Dedifferentiated amniotic fluid mesenchymal stem cell (primary cell): ENCODE data around the gene FBXL17.

Experiments
- DNase-seq: peaks from one replicate; pipeline ENCODE4 v3.0.0-alpha.2; 2016; ENCODE audit errors: extremely low spot score

The FBXL17 gene

DNA sequence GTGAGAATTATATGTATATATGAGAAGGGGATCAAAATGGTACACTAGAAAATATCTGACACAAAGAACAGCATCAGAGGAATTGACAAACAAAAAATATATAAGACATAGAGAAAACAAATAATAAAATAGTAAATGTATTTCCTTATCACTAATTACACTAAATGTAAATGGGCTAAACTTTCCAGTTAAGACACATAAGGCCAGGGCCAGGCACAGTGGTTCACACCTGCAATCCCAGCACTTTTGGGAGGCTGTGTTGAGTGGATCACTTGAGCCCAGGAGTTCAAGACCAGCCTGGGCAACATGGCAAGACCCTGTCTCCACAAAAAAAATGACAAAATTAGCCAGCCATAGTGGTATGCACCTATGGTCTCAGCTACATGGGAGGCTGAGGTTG is 8.5 kb downstream of the FBXL17 start:
- DNase-seq: no peak

DNA sequence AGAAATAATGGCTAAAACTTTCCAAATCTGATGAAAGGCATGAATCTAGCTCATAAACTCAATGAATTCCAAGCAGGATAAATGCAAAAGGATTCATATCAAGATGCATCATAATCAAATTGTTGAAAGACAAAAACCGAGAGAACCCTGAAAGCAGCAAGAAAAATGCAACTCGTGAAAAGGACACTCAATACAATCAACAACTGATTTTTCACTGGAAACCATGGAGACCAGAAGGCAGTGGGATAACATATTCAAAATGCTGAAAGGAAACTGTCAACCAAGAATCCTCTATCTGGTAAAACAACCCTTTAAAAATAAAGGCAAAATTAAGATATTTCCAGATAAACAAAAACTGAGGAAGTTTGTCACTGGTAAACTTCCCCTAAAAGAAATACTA is 9.5 kb downstream of the FBXL17 start:
- no peak for DNase-seq

DNA sequence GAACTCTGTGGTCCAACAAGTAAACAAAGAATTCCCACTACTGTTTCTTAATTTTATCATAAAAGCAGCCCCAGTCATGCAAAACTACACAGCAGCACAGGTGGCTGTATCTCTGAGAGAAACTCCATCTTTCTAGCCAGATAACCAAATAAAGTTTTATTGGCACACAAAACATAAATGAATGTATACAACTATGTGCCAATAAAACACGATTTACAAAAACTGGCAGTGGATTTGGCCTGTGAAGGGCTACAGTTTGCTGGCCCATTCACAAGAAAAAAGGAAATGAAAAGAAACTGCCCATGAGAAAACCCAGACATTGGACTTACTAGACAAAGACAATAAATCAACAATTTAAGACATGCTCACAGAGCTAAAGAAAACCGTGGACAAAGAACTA is 10.6 kb downstream of the FBXL17 start:
- DNase-seq: no peak

DNA sequence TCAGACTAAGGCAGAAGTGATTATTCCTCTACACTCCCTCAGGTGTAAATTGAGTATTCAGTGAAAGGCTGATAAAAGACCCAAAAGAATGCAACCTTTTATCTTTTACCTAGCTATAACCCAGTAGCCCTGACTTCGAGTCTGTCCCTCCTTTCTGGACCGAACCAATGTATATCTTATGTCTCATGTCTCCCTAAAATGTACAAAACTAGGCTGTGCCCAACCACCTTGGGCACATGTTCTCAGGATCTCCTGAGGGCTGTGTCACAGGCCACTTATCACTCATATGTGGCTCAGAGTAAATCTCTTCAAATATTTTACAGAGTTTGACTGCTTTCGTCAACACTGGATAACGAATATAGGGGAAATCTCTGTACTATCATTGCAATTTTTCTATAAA is 12.7 kb downstream of the FBXL17 start:
- no peak for DNase-seq

DNA sequence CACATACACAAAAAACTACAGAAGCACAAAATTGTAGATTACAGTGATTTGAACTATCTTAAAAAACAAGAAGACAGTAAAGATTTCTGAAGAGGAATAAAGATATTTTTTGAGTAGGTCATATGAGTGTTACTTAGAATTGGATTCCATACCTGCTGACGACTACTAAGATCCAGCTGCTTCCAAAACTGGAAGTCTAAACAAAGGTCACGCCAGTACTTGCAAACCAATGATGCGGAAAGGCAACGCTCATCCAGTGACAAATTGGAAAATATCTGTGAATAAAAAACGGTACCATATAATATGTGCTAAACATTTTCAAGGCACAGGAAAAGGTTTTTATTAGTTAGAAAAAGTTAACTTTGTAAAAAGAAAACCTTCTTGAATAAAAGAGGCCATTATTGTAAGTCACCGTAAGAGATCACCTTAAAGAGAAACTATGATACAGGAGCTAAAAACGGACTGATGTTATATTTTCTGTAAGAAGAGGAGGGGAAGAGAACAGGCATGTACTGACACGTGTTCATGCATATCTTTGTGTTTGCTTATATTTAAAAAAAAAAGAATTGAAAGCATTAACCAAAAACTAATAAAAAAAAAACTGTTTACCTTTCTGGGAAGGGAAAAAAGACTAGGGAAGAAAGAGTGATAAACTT is 14.1 kb downstream of the FBXL17 start:
- no peak for DNase-seq

DNA sequence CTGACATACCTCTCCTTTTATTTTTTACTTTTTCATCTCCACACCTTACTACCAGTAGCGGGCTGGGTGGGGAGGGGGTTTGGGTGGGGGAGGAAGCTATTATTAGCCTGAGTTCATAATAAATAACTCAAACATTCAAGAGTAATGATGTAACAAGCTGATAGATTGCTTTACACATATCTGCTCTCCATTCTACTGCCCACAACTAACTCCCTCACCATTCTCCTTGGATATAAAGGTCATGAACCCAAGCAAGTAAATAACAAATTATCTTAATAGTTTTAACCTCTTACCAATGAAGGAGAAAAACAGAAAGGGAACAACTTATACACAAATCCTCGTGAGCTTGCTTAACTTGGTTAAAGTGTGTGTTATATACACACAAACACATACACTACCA is 15.4 kb downstream of the FBXL17 start:
- no peak for DNase-seq

DNA sequence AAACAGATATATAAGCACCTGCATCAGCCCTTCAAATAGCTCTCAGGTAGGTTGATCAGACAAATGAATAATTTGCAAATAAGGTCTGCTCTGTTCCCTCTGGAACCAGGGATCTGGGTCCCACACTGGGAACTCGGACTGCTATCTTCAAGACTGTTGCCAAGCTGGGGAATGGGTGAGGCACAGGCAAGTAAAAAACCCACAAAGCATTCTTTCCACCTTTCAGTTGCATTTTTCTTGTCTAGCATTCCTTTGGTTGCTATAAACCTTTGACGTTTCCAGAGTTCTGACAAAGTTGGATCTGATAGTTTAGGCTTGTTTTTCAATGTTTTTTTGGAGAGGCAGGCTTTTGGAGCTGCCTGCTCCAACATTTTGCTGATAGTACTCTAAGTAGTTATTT is 20.1 kb downstream of the FBXL17 start:
- DNase-seq: no peak

DNA sequence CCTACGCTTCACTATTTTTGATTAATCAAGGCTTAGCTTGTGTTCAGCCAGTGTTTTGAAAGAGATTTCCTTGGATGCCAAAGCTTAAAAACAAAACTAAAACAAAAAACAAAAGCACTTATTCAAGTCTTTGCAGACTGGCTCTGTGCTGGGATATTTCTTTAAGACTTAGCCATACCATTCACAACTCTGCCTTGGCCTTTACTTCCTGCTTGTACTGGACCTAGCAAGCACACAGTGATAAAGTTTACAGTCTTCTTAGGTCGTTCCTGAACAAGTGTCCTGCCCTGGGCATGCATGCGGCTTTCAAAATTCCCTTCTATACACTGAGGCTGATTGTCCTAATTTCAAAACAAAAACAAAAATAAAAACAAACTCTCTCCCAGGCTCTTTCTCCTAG is 20.7 kb downstream of the FBXL17 start:
- DNase-seq: no peak

DNA sequence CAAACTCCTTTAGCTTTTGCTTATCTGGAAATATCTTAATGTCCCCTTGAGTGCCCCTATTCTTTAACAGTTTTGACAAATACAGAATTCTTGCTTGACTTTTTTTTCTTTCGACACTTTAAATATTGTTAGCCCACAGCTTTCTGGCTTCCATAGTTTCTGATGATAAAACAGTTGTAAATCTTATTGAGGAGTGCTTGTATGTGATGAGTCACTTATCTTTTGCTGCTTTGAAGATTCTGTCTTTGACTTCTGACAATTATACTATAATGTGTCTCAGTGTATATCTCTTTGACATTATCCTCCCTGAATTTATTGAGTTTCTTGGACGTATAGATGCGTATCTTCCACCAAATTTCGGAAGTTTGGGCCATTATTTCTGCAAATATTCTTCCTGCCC is 21.6 kb downstream of the FBXL17 start:
- no peak for DNase-seq

DNA sequence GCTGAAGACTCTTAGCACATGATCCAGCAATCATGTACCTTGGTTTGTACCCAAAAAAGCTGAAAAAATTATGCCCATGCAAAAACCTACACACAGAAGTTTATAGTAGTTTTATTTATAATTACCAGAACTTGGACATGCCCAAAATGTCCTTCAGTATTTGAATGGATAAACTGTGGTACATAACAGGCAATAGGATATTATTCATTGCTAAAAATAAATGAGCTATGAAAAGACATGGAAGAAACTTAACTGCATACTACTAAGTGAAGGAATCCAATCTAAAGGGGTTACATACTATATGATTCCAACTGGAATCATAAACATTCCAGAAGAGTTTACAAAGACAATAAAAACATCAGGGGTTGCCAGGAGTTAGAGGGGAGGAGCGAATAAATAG is 25.6 kb downstream of the FBXL17 start:
- DNase-seq: no peak

DNA sequence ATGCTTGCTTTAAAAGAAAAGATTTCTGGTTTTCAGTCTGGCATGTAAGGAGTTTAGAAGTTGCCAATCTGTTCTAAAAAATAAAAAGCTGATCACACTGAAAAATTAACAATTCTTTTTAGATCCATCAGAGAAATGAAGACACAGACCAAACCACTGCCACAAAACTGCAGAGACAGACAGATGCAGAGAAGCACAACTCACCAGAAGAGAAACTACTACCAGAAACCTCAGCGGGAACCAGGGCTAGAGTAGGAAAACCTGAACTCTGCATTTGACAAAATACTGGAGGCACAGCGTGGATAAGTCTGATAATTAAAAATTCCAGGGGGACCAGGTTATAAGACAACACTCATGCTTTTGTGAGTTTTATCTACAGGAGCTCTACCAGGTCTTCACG is 28.8 kb downstream of the FBXL17 start:
- DNase-seq: no peak

DNA sequence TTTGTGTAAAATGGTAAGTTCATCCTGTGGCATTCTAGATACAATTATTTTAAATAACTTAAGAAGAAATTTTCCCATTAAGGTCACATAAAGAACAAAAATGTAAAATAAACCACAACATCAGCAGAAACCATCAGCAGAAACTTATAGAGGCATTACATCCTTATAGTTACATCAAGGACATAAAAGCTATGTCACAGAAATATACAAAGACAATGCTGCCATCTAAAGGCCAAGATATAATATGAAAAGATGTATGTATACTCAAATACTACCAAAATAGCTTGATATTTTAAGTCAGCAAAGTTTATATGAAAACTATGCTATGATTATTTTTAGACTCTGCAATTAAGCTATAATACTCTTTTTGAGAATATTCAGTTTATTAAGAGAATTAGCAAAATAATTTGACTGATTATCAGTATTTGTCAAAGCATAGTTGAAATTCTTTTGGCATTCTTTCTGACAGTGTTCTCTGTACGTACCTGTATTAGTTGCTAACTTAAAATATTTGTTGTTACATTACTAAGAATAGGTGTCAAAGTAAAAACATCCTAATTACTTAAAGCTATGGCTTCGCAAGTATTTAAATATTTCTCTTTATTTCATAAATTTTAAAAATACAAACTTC is 36.2 kb downstream of the FBXL17 start:
- DNase-seq: peak; percentile 75

DNA sequence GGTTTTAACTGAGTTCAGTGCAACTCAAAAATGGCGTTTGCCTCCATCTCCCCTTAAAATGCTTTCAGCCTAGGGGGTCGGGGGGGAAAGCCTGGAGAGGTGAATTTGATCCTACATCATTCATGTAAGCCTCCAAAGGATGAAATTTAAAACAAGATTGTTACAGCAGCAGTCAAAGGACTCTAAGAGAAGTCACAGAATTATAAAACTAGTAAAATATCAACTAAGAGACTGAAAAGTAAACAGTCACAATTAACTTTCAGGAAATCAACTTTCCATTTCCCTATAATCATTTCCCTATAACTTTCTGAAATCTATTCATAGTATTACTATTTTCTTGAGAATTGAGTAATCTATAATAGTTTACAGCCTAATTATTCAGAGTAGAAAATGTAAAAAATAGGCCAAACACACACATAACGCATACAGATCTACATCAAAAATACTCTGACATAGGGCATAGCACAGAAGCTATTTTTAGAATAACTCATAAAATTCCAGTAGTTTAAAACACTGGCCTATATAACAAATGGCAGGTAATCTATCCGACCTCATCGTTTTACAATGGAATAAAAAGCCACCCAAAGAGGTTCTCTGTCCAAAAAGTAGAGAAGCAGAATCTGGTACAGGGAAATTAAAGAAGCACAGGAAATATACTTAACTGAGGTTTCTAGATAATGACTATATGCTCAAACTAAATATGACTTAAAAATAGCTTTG is 37.6 kb downstream of the FBXL17 start:
- no peak for DNase-seq

DNA sequence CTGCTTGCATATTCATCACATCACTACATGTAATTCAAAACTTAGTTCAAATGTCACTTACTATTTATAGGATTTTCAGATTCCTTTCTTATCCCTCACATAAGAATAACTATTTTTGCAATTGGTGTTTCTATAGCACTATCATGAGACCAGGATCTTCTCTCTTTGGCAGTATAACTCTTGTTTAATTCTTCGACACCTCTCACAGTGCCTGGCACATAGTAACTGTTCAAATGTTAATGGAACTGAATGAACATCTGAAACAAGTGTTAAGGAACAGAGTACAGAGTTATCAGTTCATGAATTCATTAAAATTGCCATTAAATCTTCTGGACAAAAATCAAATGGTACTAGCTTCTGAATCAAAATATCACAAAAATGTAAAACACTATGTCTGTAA is 40.0 kb downstream of the FBXL17 start:
- DNase-seq: no peak

DNA sequence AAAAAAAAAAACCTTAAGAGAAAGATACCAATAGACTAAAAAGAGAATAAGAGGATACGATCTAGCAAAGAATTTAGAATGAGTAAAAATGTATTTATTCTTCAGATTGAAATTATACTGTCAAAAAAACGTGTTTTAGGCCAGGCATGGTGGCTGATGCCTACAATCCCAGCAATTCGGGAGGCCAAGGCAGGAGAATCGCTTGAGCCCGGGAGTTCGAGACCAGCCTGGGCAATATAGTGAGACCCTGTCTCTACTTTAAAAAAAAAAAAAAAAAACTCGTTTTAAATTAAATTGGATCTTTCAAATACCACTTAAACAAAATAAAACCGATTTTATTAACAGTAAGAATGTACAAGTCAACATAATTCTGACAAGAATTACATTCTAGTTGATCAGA is 41.8 kb downstream of the FBXL17 start:
- DNase-seq: no peak

DNA sequence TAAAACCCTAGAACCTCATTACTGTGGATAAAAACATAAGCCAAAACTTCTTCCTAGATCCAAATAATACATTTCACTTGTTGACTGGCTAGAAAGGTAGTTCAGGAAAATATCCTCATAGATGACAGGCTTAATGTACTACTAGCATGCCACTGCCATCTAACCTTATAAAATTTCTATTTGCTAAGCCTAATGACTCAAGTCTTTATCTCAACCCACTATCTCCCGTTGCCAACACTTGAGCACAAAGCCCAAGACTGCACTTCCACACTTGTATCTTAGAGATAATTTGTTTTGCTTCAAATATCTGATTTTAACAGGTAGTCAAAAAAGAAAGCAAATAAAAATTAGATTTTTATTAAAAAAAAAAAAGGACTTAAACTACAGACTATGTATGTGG is 42.7 kb downstream of the FBXL17 start:
- DNase-seq: no peak

DNA sequence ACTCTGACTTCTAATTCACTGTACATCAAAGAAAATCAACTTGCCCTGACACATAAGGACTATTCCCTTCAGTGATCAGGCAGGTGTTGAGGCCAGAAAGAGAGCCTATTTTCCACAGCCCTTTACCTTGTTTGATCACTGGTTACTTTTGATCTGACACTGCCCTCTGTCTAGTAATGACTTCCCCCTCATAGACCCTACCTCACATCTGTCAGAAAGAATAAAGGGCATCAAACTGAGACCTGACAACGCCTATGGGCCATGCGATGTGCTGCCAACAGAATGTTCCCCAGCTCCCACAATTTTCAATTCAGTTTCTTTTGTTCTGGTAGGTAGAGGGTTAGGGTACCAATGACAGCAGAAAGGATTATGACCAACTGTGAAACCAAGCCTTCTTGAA is 47.7 kb downstream of the FBXL17 start:
- DNase-seq: no peak

DNA sequence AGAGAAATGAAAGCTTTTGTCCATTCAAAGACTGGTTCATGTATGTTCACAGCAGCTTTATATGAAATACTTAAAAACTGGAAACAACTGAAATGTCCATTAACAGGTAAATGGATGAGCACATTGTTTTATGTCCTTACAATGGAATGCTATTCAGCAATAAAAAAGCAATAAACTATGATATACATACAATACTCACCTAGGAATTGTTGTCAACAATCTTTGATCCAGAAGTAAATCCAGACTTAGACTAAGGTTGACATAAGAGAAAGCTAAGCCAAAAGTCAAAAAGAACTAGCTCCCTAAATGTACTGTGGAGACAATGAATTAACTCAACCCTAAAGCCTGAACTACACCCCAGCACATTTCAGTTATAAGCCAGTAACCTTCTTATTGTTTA is 54.9 kb downstream of the FBXL17 start:
- DNase-seq: no peak

DNA sequence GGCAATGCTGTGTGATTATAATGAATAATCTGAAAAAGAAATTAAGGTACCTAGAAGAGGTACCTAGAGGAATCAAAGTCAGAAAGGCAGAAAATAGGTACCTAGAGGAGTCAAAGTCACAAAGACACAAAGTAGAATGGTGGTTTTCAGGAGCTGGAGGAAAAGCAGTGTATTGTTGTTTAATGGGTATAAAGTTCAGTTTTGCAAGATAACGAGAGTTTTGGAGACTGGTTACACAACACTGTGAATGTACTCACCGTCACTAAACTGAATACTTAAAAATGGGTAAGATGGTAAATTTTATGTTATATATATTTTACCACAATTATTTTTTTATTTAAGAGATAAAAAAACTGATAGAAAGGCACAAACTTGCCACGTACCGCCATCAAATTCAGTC is 57.0 kb downstream of the FBXL17 start:
- no peak for DNase-seq

DNA sequence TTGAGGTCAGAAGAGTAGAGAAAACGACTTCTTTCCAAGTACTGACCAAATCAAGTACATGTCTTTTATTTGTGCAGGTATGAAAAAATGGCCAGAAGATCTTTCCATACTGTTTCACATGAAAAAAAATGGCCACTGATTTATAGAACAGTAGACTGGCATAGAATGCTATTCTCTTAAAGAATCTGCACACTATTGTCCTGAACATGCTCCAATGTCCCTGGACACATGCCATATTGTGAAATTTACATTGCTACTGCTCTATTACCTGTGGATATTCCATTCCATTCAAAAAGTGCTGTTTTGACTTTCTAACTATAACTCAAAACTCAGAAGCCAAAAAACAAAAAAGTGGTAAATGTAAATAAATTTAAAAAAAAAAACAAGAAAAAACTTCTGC is 60.6 kb downstream of the FBXL17 start:
- no peak for DNase-seq

DNA sequence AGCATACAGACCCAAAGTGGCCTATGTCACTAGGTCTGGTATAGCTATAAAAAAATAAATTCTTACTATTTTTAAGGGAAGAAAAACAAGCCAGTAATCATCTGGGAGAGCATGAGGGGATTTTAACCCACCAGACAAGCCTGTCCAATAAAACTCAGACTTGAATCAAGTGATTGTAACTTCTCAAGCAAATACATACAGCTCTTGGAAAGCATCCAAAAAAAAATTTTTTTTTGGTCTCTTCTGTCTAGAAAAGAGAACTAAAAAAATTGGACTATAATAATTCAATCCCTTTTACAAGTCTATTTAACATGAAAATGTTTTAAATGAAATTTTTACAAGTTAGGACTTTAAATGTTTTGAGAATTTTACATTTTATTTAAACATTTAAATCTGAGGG is 61.7 kb downstream of the FBXL17 start:
- DNase-seq: no peak

DNA sequence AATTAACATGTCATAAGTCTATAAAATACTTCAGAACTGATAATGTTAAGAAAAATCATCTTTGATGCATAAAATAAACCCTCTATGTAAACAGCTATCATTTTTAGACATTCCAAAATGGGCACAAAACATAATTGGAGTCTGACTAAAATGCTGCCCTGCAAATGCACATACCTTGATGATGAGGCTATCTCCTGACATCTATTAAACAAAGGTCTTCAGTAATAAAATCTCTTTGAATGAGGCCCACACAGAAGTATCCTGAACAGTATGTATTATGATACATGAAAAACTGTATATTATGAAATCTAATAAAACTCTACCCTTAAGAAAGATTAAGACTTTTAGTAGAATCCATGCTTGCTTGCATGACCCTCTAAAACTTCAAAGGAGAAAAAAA is 66.1 kb downstream of the FBXL17 start:
- no peak for DNase-seq

DNA sequence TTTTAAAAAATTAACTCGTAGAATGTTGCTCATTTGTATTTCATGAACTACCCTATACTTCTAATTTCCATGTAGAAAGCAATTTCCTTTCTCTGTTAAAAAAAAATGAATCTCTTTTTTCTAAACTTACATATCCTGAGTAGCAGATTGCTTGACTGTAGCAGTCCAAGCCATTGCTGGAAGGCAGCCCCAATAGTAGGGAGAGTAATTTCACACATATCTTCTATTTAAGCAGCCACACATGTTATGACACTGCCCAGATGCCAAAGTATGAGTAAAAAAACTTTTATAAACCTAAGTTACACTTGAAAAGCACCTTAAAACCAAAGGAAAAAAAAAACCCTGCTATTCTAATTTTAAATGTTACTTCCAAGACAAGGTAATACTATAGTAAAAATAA is 69.6 kb downstream of the FBXL17 start:
- DNase-seq: no peak

DNA sequence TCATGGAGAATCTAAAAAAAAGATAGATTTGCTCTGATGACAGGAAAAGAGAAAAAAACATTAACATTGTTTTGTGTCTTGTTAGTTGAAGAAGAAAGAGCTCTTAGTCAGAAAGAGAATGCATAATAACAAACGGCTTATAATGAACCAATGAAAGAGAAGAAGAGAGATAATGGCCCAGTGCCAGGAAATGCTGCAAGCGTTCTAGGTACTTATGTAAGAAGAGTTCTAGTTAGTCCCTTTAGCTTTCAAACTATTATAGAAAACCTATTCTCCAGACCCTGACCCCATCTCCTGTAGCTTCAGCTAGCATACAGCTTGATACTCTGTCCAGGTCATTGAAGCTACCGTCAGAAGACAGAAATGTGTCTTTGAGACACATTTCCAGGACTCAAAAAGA is 70.2 kb downstream of the FBXL17 start:
- no peak for DNase-seq
